Mucosa of stomach (tissue), 1 donor: ENCODE results near the gene PMS1.
A peak's percentile ranks its signal among the peaks of the same experiment; 100 is the strongest.

Experiments
- H3K27me3 ChIP-seq: one replicate; pipeline ENCODE4 v1.7.0; 2013; ENCODE audit warnings: mild to moderate bottlenecking, low read length; ENCODE audit not compliant: control insufficient read depth, insufficient read depth
- H3K36me3 ChIP-seq: one replicate; pipeline ENCODE4 v1.7.0; 2013; ENCODE audit warnings: low read length; ENCODE audit not compliant: control insufficient read depth, insufficient read depth
- H3K4me1 ChIP-seq: one replicate; pipeline ENCODE4 v1.7.0; 2013; ENCODE audit warnings: mild to moderate bottlenecking, low read length; ENCODE audit not compliant: control insufficient read depth, insufficient read depth
- H3K4me3 ChIP-seq: one replicate; pipeline ENCODE4 v1.7.0; 2013; ENCODE audit warnings: low read length
- H3K9ac ChIP-seq: one replicate; pipeline ENCODE4 v1.7.0; 2013; ENCODE audit warnings: mild to moderate bottlenecking, low read length, moderate library complexity
- H3K9me3 ChIP-seq: one replicate; pipeline ENCODE4 v1.7.0; 2013; ENCODE audit warnings: mild to moderate bottlenecking, low read length, moderate library complexity; ENCODE audit not compliant: control insufficient read depth
- donor health status: Pancreatic carcinoma.

The PMS1 gene

DNA sequence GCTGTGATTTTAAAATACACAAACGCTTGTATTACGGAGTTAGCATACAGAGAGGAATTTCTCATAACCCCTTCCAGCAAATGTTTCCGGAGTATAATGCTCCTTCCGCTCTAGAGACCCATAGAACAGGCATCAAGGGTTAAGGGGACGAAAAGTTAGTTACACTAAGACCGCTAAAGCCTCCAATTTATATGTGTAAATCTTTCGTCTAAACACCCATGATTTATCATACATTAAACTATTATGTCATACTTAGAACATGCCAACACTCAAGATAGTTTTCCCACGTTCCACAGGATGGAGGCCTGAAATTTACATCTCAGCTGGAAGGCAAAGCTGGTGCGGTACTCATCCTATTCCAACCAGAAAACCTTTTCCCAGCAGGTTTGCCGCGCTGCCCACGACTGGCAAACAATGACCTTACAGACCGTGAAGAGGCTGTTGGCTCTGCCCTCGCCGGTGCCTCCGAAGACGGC lies 761 bp upstream of the PMS1 start:
- Histone ChIP-seq H3K4me1 (peaks cover 11% of the 10 kb centered on the region), H3K36me3 (no peaks in the 10 kb centered on the region), H3K27me3 (no peaks in the 10 kb centered on the region), H3K9me3 (no peaks in the 10 kb centered on the region), H3K9ac (peak overlapping the region; percentile 58), H3K4me3 (peak overlapping the region; percentile 61)

DNA sequence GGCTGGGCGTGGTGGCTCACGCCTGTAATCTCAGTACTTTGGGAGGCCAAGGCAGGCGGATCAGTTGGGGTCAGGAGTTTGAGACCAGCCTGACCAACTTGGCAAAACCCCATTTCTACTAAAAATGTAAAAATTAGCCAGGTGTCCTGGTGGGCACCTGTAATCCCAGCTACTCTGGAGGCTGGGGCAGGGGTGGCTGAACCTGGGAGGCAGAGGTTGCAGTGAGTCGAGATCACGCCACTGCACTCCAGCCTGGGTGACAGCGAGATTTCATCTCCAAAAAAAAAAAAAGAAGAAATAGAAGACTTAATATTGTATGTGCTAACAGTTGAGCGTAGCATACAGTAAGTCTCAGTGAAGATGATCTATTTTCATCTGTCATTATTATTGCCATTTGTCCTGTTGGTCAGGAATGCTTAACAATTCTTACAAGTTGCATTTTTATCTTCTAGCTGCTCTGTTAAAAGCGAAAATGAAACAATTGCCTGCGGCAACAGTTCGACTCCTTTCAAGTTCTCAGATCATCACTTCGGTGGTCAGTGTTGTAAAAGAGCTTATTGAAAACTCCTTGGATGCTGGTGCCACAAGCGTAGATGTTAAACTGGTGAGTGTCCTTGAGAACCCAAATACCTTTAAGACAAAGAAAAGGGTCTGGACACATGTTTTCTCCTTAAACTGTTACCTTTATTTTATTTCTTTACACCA lies 7.2 kb downstream of the PMS1 start:
- Histone ChIP-seq H3K36me3 (no peaks in the 10 kb centered on the region), H3K4me3 (no peak overlapping the region), H3K9ac (no peak overlapping the region), H3K9me3 (no peaks in the 10 kb centered on the region), H3K4me1 (no peaks in the 10 kb centered on the region), H3K27me3 (no peaks in the 10 kb centered on the region)

GRCh38 chr2:189794310-189794709 lies 10.1 kb downstream of the PMS1 start:
- H3K36me3 ChIP-seq, result no peaks in the 10 kb centered on the region
- H3K27me3 ChIP-seq, result no peaks in the 10 kb centered on the region
- no peaks in the 10 kb centered on the region for H3K4me1 ChIP-seq
- no peak overlapping the region for H3K4me3 ChIP-seq
- no peaks in the 10 kb centered on the region for H3K9me3 ChIP-seq
- no peak overlapping the region for H3K9ac ChIP-seq

DNA sequence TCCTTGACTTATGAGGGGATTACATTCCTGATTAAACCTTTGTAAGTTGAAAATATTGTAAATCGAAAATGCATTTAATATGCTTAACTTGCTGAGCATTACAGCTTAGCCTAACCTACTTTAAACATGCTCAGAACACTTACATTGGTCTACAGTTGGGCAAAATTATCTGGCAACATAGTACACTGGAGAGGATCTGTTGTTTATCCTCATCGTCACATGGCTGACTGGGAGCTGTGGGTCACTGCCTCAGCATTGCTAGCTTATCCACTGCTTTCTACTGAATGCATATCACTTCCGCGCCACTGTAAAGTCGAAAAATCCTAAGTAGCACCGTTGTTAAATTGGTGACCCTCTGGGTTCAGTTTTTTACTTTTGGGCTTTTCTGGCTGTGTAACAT lies 13.7 kb downstream of the PMS1 start:
- H3K27me3 ChIP-seq, result no peaks in the 10 kb centered on the region
- H3K4me3 ChIP-seq, result no peak overlapping the region
- H3K9ac ChIP-seq, result no peak overlapping the region
- H3K36me3 ChIP-seq, result no peaks in the 10 kb centered on the region
- no peaks in the 10 kb centered on the region for H3K4me1 ChIP-seq
- no peaks in the 10 kb centered on the region for H3K9me3 ChIP-seq

DNA sequence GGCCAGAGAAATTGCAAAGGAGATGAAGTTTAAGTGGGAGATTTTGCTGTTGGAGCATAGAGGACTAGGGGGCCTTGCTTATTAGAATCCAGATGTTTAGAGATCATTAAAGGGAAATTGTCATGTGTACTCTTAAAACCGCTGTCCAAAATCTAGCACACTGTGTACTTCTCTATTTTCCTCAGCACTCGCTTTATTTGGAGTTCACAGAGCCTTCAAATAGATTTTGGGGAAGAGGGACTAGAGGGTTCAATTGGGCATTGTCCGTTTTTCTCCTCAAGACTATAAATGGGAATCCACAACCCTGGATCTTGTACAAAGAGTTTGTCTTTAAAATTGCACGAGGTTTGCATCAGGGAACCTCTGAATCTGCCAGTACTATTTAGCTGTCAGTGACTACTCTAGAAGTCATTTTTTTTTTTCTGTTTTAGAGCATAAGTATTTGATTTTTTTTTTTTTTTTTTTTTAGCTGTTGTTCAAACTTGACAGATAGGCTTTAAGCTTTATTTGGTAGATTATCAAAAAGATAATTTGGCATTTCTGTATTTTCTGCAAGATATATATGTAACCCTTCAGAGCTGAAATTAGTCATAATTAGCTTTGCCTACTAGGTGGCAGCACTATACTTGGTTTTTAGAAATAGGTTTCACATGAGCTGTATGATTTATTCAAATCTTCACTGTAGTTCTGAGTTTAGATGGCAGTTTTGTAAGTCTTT lies 14.2 kb downstream of the PMS1 start:
- H3K27me3 ChIP-seq, result no peaks in the 10 kb centered on the region
- no peak overlapping the region for H3K9ac ChIP-seq
- H3K9me3 ChIP-seq, result no peaks in the 10 kb centered on the region
- H3K4me1 ChIP-seq, result no peaks in the 10 kb centered on the region
- H3K4me3 ChIP-seq, result no peak overlapping the region
- no peaks in the 10 kb centered on the region for H3K36me3 ChIP-seq

DNA sequence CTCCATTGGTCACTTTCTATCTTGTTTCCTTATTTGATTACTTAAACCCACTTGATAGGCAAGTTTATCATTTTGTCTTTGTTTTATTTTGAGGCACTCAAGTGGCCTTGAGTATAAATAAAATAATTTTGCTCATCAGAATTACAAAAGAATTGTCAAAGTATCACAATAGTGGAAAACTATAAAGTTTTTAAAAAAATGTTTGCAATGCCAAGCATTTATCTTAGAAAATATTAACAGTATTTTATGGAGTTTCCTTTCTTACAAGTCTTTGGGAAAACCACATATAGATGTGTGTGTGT lies 14.7 kb downstream of the PMS1 start:
- Histone ChIP-seq H3K9me3 (no peaks in the 10 kb centered on the region), H3K4me1 (no peaks in the 10 kb centered on the region), H3K27me3 (no peaks in the 10 kb centered on the region), H3K36me3 (no peaks in the 10 kb centered on the region), H3K4me3 (no peak overlapping the region), H3K9ac (no peak overlapping the region)

- H3K9me3 ChIP-seq, result no peaks in the 10 kb centered on the region
- H3K4me3 ChIP-seq, result no peak overlapping the region
- no peaks in the 10 kb centered on the region for H3K27me3 ChIP-seq
- H3K4me1 ChIP-seq, result no peaks in the 10 kb centered on the region
- H3K36me3 ChIP-seq, result no peaks in the 10 kb centered on the region
- H3K9ac ChIP-seq, result no peak overlapping the region
Observed at GRCh38 chr2:189799531-189799930, 15.3 kb downstream of the PMS1 start.

GRCh38 chr2:189802396-189802912 lies 18.2 kb downstream of the PMS1 start:
- Histone ChIP-seq H3K9me3 (no peaks in the 10 kb centered on the region), H3K4me1 (no peaks in the 10 kb centered on the region), H3K9ac (no peak overlapping the region), H3K36me3 (no peaks in the 10 kb centered on the region), H3K4me3 (no peak overlapping the region), H3K27me3 (no peaks in the 10 kb centered on the region)

- Histone ChIP-seq H3K4me3 (no peak overlapping the region), H3K36me3 (no peaks in the 10 kb centered on the region), H3K27me3 (no peaks in the 10 kb centered on the region), H3K4me1 (no peaks in the 10 kb centered on the region), H3K9me3 (no peaks in the 10 kb centered on the region), H3K9ac (no peak overlapping the region)
Observed at GRCh38 chr2:189803431-189803830, 19.2 kb downstream of the PMS1 start.

GRCh38 chr2:189818249-189819038 lies 34.2 kb downstream of the PMS1 start:
- Histone ChIP-seq H3K9ac (no peak overlapping the region), H3K4me3 (no peak overlapping the region), H3K27me3 (no peaks in the 10 kb centered on the region), H3K9me3 (no peaks in the 10 kb centered on the region), H3K4me1 (no peaks in the 10 kb centered on the region), H3K36me3 (no peaks in the 10 kb centered on the region)

DNA sequence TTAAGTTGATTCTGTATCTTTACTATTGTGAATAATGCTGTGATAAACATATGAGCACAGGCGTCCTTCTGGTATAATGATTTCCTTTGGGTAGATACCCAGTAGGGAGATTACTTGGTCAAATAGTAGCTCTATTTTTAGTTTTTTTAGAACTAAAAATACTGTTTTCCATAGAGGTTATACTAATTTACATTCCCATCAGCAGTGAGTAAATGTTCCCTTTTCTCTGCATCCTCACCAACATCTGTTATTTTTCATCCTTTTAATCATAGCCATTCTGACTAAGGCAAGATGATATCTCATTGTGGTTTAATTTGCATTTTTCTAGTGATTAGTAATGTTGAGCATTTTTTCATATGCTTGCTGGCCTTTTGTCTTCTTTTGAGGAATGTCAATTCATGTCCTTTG lies 35.1 kb downstream of the PMS1 start:
- Histone ChIP-seq H3K9me3 (no peaks in the 10 kb centered on the region), H3K4me3 (no peak overlapping the region), H3K36me3 (no peaks in the 10 kb centered on the region), H3K27me3 (no peaks in the 10 kb centered on the region), H3K4me1 (no peaks in the 10 kb centered on the region), H3K9ac (no peak overlapping the region)
